Large intestine (tissue), 3 donors: Measurements from ENCODE around the gene ALG14. TPM values are rescaled to one million over a fixed set of nuclear protein-coding genes. Genes with fewer than 3 reads are reported as not detected.
"Not testable (repeated sequence)": the region's sequence is repeated elsewhere in the genome, so short reads cannot be mapped to it uniquely, and the experiment has no call there.

Experiments used
- DNase-seq, 2 donors: peaks; one replicate each; pipeline versions ENCODE4 v3.0.0 to v3.0.0-alpha.2; 2013
- H3K27ac ChIP-seq: one replicate; pipeline ENCODE4 v1.5.1; 2013; ENCODE audit warnings: low read length
- H3K27me3 ChIP-seq: 2 replicates; pipeline ENCODE4 v1.6.1; 2013; ENCODE audit warnings: low read length; ENCODE audit not compliant: control insufficient read depth, insufficient read depth
- H3K36me3 ChIP-seq: 2 replicates; pipeline ENCODE4 v1.6.1; 2013; ENCODE audit warnings: low read length; ENCODE audit not compliant: control insufficient read depth, insufficient read depth
- H3K4me1 ChIP-seq: one replicate; pipeline ENCODE4 v1.6.1; 2013; ENCODE audit warnings: low read length; ENCODE audit not compliant: control insufficient read depth, insufficient read depth
- H3K4me3 ChIP-seq: one replicate; pipeline ENCODE4 v1.5.1; 2013; ENCODE audit warnings: low read length
- H3K9me3 ChIP-seq: one replicate; pipeline ENCODE4 v1.6.1; 2013; ENCODE audit warnings: mild to moderate bottlenecking, low read depth, low read length, moderate library complexity; ENCODE audit not compliant: control insufficient read depth
- WGBS: methylation state at CpG from one replicate; pipeline ENCODE4 v1.1.5; 2013; ENCODE audit warnings: low lambda C conversion rate; ENCODE audit not compliant: insufficient coverage; 5-methylcytosine and 5-hydroxymethylcytosine counted together
- polyA plus RNA-seq: library from polyadenylated mRNA; unstranded; fragments of 120-200 nt; gene quantifications from one replicate; pipeline ENCODE4 v1.2.1, GENCODE V29; 2013

ALG14 gene
- polyA plus RNA-seq, 1 donor = 9.0 TPM

DNA sequence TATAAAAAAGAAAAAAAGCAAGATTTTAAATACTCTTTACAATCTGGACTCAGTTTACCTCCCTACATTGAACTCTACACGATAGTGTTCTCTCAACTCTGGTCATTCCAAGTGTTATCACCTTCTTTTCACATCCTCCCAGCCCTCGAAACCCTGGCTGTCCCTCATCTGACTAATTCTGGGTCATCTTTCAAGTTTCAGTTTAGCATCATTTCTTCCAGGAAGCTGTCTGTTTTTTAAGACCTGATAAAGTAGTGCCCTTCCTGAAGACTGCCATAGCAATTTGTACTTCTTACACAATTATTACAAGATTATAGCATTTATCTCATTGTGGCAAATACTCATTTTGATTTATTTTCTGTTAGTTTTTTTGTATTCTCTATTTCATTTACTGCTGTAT, 1.2 kb downstream of the ALG14 start:
- H3K9me3 ChIP-seq = no peaks in the 10 kb centered on the region
- peak in 1 of 2 donors; percentile 22 for DNase-seq
- no peaks in the 10 kb centered on the region for H3K27me3 ChIP-seq
- H3K4me1 ChIP-seq = peaks cover 15% of the 10 kb centered on the region
- peak overlapping the region; percentile 95 for H3K27ac ChIP-seq
- H3K4me3 ChIP-seq = peak overlapping the region; percentile 81
- H3K36me3 ChIP-seq = no peaks in the 10 kb centered on the region
- WGBS = 75% methylated on average over 2 of the region's 2 CpGs

DNA sequence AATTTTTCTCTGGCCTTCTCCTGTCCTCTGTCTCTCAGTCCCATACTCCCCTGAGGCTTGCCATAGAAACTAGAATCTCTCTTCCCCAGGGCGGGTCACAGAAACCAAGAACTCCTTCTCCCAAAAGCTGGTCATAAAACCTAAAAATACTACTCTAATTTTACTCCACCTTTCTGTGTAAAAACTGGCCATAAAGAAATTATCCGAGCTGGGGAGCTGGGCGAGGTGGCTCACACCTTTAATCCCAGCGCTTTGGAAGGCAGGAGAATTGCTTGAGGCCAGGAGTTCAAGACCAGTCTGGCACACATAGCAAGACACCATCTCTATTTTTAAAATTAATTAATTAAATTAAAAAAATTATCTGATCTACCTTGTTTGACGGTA, 3.0 kb downstream of the ALG14 start:
- WGBS = no CpG with 5 or more reads among the region's 5 CpGs
- no peak for DNase-seq
- peaks cover 15% of the 10 kb centered on the region for H3K4me1 ChIP-seq
- peak overlapping the region; percentile 92 for H3K27ac ChIP-seq
- no peaks in the 10 kb centered on the region for H3K36me3 ChIP-seq
- H3K4me3 ChIP-seq = no peak overlapping the region
- no peaks in the 10 kb centered on the region for H3K9me3 ChIP-seq
- H3K27me3 ChIP-seq = no peaks in the 10 kb centered on the region

DNA sequence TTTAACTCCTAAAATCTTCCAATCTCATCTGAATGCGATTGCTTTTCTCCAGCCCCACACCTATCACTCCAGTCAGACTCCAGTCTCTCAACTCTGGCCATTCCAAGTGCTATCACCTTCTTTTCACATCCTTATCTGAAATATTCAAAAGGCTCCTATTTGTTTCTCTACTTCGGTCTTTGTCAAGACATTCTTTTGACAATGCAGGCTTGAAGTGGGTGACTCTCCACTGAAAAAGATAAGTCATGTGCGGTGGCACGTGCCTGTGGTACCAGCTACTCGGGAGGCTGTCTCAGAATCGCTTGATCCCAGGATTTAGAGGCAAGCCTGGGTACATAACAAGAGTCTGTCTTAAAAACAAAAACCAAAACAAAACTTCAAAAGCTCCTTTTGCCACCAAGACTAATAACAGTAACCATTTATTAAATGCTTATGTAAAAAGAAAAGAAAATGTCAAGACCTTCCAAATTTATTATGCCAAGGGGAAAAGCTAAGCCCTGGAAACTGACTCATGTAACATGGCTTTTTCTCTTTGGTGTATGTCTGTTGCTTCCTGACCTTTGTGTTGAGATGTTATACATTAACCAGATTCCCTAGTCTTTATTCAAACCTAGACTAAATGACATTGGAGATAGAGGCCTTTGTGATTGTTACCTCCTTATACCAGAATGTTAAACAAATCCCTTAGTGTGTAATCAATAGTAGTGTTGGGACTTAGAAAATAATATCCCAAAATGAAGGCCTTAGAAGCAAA, 3.6 kb downstream of the ALG14 start:
- Histone ChIP-seq H3K4me3 (no peak overlapping the region), H3K36me3 (no peaks in the 10 kb centered on the region), H3K27ac (peak overlapping the region; percentile 92), H3K4me1 (peaks cover 15% of the 10 kb centered on the region), H3K9me3 (no peaks in the 10 kb centered on the region), H3K27me3 (no peaks in the 10 kb centered on the region)
- DNase-seq = peak; percentile 54 to 86
- 43% methylated on average over 3 of the region's 6 CpGs for WGBS

DNA sequence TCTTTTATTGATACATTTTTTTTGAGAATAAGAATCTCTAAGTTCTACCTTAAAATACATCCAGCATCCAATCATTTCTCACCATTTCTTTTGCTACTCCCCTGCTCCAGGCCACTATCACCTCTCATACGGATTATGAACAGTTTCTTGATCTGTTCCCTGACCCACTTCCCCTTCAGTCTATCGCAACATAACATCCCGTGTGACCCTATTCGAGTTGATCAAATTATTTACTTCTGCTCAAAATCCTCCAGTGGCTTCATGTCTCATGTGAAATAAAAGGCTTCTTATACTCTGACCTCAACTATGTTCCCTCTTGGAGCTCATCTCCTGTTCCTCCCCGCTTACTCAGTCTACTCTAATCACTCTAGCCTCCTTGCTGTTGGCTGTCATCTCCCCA, 5.2 kb downstream of the ALG14 start:
- WGBS = 89% methylated on average over 3 of the region's 5 CpGs
- no peak for DNase-seq
- no peak overlapping the region for H3K27ac ChIP-seq

DNA sequence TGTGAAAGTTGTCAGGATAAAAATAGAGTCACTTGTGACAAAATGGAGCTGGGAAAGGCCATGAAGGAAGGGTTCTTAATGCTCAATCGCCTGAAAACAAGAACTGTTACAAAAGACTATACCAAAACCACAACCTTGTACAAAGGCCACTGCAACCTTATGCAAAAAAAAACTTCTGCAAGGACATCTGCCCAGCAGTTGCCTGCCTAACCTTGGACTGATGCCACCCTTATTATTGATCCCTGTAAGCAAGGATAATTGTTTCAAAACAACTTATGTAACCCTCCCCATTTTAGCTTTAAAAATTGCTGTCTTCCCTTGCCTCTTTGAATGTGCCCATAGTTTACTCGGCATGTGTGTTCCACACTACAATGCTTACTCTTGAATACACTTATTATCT, 5.7 kb downstream of the ALG14 start:
- no peaks in the 10 kb centered on the region for H3K27me3 ChIP-seq
- no peak overlapping the region for H3K27ac ChIP-seq
- H3K36me3 ChIP-seq = peaks cover 2% of the 10 kb centered on the region
- peaks cover 15% of the 10 kb centered on the region for H3K4me1 ChIP-seq
- no peak for DNase-seq
- 88% methylated on average over 1 of the region's 2 CpGs for WGBS
- no peaks in the 10 kb centered on the region for H3K9me3 ChIP-seq
- H3K4me3 ChIP-seq = no peak overlapping the region

More for the DNA sequence above, 5.2 kb downstream of the ALG14 start:
- Histone ChIP-seq H3K4me3 (no peak overlapping the region), H3K27me3 (no peaks in the 10 kb centered on the region), H3K36me3 (no peaks in the 10 kb centered on the region), H3K4me1 (peaks cover 15% of the 10 kb centered on the region), H3K9me3 (no peaks in the 10 kb centered on the region)

DNA sequence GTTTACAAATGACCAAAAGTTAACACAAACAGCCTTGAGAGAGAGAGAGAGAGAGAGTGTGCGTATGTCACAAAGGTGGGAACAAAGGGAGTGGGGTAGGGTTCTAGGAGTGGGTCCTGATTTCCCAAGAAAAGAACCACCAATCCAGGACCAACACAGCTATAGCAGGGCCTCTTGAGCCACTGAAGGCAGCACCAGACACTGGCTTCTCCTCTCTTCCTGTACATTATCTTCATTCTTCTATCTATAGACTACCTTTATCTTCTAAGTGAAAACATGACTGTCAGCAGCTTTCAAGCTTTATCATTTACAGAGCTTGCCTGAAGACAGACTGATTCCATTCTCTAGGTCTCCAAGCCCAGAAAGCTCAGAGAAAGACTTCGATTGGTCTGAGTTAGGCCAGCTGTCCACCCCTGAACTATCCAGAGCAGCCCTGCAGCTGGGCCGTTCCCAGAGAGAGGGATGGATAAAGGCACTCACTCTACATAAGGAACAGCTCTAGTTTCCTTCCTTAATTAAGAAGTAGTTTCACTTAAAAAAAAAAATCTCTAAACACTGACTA, 11.2 kb downstream of the ALG14 start:
- peak overlapping the region; percentile 45 for H3K27ac ChIP-seq
- WGBS = no CpG with 5 or more reads among the region's 3 CpGs
- peak in 1 of 2 donors; percentile 26 for DNase-seq
- H3K9me3 ChIP-seq = no peaks in the 10 kb centered on the region
- no peak overlapping the region for H3K4me3 ChIP-seq
- H3K36me3 ChIP-seq = peaks cover 2% of the 10 kb centered on the region
- H3K4me1 ChIP-seq = no peaks in the 10 kb centered on the region
- no peaks in the 10 kb centered on the region for H3K27me3 ChIP-seq

DNA sequence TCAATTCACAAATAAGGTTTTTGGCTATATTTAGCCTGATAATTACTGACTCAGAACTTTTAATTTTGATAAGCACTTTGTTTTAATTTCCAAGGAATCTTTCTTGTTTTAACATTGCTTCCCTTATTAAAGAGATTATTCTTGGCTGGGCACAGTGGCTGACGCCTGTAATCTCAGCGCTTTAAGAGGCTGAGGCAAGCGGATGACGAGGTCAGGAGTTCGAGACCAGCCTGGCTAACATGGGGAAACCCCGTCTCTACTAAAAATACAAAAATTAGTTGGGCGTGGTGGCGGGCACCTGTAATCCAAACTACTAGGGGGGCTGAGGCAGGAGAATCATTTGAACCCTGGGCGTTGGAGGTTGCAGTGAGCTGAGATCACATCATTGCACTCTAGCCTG, 13.8 kb downstream of the ALG14 start:
- WGBS = no CpG with 5 or more reads among the region's 9 CpGs
- no peak overlapping the region for H3K27ac ChIP-seq
- no peaks in the 10 kb centered on the region for H3K9me3 ChIP-seq
- peaks cover 2% of the 10 kb centered on the region for H3K36me3 ChIP-seq
- no peak overlapping the region for H3K4me3 ChIP-seq
- DNase-seq = no peak
- no peaks in the 10 kb centered on the region for H3K4me1 ChIP-seq
- H3K27me3 ChIP-seq = no peaks in the 10 kb centered on the region

DNA sequence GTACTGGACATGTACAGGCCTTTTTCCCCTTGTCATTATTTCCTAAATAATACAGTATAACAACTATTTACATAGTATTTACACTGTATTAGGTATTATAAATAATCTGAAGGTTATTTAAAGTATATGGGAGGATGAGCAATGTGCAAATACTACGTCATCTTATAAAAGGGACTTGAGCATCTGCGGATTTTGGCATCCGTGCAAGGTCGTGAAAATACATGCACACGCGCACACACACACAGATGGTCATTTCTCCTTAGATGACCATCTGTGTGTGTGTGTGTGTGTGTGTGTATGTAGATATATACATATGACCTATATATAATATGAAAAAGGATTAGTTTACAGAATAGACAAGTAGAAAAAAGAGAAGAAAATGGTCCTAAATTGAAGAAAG, 15.4 kb downstream of the ALG14 start:
- H3K27ac ChIP-seq = no peak overlapping the region
- 88% methylated on average over 5 of the region's 6 CpGs for WGBS
- peaks cover 2% of the 10 kb centered on the region for H3K36me3 ChIP-seq
- H3K4me1 ChIP-seq = no peaks in the 10 kb centered on the region
- H3K4me3 ChIP-seq = no peak overlapping the region
- H3K9me3 ChIP-seq = no peaks in the 10 kb centered on the region
- no peak for DNase-seq
- no peaks in the 10 kb centered on the region for H3K27me3 ChIP-seq

DNA sequence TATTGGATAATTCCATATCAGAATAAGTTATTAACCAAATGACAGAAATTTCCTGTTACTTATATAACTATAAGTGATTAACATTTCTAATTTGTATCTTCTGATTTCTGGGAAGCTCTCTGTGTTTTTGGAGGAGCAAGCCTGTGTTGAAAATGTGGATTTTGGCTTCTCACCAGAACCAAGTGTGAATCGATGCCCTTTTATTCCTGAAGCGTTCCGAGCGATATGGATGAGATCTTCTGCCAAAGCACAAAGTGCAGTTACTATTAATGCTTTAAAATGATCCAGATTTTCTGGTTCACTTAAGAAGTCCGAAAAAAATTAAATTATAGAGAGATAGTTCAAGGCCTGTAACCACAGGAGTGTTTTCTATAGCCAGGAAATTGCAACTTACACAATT, 22.8 kb downstream of the ALG14 start:
- H3K4me1 ChIP-seq = no peaks in the 10 kb centered on the region
- no peak for DNase-seq
- WGBS = 80% methylated on average over 1 of the region's 5 CpGs

DNA sequence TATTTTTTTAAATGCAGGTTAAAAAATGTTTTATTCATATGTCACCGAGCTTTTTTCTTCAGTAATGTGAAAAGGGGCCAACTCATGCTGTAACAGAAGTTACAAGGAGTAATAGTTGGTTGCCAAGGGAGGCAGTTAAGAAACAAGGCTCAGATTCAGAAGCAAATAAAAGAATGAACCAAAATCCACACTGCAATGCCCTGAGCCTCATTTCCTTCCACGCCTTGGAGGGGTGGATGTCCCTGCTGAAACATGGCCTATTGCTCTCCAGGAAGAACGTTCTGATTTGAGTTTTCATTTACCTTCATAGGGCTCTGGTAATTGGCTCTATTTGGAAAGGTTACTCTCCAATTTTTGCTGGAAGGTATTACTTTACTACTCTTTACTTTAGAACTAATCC, 24.4 kb downstream of the ALG14 start:
- Histone ChIP-seq H3K4me3 (no peak overlapping the region), H3K9me3 (no peaks in the 10 kb centered on the region), H3K27ac (no peak overlapping the region), H3K27me3 (no peaks in the 10 kb centered on the region), H3K4me1 (no peaks in the 10 kb centered on the region), H3K36me3 (peaks cover 2% of the 10 kb centered on the region)
- WGBS = no CpG with 5 or more reads among the region's 3 CpGs
- DNase-seq = no peak

More for the DNA sequence above, 22.8 kb downstream of the ALG14 start:
- H3K36me3 ChIP-seq = peaks cover 2% of the 10 kb centered on the region
- no peak overlapping the region for H3K27ac ChIP-seq
- H3K9me3 ChIP-seq = no peaks in the 10 kb centered on the region
- H3K4me3 ChIP-seq = no peak overlapping the region
- H3K27me3 ChIP-seq = no peaks in the 10 kb centered on the region

DNA sequence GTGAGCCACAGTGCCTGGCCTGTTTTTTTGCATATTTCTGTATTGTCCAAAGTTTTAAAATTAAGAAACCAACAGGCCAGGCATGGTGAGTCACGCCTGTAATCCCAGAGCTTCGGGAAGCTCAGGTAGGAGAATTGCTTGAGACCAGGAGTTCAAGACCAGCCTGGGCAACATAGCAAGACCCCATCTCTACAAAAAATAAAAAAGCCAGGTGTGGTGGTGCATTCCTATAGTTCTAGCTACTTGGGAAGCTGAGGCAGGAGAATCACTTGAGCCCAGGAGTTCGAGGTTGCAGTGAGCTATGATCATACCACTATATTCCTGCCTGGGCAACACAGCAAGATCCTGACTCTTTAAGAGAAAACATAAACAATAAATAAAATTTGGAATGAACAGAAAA, 25.1 kb downstream of the ALG14 start:
- WGBS = no CpG with 5 or more reads among the region's 3 CpGs
- DNase-seq, H3K4me1 ChIP-seq, H3K9me3 ChIP-seq, H3K36me3 ChIP-seq, H3K27me3 ChIP-seq, H3K4me3 ChIP-seq, H3K27ac ChIP-seq: not testable (repeated sequence)
